GM18517 (cell line): ENCODE data around the gene ZC3H18.

Source experiments
- ATAC-seq: cut with Tn5 transposase; IDR thresholded peaks from one replicate; pipeline ENCODE4 v1.9.1; 2021; ENCODE audit warnings: mild to moderate bottlenecking, moderate library complexity; ENCODE audit not compliant: unreplicated experiment

The ZC3H18 gene

DNA sequence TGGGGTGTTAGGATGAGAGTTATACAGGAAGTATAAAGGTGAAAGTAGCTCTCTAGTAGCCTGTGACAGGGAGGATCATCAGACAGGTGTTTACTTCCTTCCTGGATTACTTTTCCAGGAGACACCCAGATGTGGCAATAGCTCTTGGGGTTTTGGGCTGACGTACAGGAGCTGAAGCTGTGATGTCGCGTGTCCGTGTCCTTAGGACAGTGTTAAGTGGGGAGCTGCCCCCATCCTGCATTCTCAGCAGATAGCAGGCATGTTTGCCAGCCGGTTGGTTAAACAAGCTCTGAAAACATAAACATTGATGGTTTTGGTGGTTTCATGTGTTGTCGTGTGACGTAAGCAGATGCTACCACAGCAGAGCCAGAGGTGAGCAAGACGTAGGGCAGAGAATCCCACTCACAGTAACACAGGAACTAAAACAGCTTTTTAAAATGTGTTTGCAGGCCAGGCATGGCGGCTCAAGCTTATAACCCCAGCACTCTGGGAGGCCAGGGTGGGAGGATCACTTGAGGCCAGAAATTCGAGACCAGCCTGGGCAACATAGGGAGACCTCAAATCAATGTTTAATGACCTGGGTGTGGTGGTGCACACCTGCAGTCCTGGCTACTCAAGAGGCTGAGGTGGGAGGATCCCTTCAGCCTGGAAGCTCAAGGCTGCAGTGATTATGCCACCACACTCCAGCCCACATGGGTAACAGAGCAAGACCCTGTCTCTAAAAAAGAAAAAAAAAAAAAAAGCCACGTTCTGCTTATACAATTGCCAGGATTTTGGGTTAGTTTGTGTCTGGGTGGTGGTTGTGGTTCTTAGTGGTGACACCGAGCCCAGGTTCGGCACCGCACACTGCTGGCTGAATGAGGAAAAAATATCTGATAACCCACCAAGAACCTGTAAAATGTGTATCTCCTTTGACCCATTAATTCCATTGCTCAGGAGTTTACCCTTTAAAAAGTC lies 49.9 kb downstream of the ZC3H18 start:
- ATAC-seq: no peak

DNA sequence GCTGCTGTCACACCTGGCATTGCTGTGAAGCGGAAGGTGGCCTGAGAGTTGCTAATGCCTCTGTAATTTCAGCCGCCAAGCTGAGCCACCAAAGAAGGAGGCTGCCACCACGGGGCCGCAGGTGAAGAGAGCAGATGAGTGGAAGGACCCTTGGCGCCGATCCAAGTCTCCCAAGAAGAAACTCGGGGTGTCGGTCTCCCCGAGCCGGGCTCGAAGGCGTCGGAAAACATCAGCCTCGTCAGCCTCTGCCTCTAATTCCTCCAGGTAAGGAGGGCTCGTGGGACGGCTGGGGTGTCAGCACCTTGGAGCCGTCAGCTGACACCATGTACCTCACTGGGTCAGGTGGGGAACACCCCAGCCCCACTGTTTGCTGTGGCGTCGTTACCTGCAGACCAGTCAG lies 51.9 kb downstream of the ZC3H18 start:
- ATAC-seq: no peak

DNA sequence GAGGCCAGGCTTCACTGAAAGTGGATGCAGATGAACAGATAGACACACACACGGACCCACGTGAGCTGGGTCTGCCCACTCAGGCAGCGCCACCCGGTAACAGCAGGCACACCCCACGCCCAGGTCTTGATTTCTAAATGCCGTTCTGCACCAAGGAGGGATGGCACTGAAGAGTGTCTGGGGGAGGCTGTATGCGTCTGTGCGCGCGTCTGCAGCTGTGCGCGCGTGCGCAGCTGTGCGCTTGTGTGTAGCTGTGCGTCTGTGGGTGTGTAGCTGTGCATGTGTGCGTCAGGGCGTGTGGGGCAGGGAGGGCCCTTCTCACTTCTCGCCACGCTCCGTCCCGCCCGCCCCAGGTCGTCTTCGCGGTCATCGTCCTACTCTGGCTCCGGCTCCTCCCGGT lies 52.7 kb downstream of the ZC3H18 start:
- no peak for ATAC-seq

DNA sequence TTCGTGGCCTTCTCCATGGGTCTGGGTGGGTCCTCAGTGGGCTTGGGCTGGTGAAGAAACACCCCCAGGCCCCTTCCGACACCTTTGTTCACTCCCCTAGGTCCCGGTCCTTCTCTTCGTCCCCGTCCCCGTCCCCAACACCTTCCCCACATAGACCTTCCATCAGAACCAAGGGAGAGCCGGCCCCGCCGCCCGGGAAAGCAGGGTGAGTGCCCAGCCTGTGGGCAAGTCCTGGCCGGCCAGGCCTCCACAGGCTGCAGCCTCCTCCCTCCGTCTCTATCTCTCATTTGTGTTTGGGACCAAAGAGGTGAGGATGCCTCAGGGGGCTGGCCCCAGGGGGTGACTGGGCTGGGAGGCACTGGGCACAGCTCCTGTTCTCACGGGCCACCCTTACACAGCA lies 53.7 kb downstream of the ZC3H18 start:
- ATAC-seq: no peak

DNA sequence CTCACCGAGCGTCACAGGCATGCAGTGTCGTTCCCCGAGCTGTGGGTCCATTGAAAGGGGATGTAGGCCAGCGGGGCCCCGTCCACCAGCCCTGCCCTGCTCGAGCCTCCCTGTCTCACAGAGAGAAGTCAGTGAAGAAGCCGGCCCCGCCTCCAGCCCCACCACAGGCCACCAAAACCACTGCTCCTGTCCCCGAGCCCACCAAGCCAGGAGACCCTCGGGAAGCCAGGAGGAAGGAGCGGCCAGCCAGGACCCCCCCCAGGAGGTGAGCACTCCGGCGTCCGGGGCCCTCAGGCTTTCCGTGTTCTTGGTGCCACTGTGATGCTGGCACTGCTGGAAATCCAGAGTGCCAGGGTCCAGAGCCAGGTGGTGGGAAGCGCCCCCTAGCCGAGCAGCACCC lies 54.3 kb downstream of the ZC3H18 start:
- no peak for ATAC-seq

DNA sequence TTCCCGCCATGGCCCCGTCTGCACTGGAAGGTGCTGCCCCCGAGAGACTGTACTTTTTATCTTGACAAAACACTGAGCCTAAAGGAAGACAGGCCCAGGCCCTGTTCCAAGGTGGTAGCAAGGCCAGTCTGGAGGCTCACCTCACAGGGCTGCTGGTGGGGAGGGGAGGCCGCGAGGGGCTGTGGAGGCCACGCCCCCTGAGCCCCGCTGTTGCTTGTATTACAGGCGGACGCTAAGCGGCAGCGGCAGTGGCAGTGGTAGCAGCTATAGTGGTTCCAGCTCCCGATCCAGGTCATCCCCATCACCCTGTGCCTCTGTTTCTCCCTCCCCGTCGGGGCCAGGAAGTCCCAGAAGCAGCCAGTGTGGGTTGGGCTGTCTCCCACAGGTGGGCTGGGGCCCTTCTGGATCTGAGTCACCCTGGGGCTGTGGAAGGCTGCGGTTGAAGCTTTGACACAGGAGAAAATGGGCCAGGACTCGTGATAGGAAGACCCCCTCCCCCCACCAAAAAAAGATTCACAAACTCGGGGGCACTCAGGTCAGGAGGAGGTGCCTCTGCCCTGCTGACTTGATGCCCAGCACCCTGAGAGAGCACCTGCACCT lies 54.9 kb downstream of the ZC3H18 start:
- no peak for ATAC-seq

DNA sequence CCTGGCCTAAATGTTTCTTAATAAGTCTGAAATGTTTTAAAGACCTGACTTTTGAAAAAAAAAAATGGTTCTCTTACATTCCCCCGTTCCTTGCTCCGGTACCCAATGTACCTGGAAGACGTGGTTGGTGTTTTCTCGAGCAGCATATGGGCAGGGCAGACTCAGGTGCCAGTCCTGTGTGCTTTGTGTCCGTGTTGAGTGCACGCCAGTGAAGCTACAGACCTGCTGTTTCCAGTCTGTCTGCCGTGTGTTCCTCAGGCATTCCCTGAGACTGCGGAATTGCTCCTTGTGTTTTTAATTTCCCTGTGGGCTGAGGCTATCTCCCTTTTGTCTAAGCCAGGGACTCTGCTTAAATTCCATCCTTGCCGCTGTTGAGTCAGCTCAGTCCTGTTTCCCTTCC lies 56.4 kb downstream of the ZC3H18 start:
- ATAC-seq: no peak

DNA sequence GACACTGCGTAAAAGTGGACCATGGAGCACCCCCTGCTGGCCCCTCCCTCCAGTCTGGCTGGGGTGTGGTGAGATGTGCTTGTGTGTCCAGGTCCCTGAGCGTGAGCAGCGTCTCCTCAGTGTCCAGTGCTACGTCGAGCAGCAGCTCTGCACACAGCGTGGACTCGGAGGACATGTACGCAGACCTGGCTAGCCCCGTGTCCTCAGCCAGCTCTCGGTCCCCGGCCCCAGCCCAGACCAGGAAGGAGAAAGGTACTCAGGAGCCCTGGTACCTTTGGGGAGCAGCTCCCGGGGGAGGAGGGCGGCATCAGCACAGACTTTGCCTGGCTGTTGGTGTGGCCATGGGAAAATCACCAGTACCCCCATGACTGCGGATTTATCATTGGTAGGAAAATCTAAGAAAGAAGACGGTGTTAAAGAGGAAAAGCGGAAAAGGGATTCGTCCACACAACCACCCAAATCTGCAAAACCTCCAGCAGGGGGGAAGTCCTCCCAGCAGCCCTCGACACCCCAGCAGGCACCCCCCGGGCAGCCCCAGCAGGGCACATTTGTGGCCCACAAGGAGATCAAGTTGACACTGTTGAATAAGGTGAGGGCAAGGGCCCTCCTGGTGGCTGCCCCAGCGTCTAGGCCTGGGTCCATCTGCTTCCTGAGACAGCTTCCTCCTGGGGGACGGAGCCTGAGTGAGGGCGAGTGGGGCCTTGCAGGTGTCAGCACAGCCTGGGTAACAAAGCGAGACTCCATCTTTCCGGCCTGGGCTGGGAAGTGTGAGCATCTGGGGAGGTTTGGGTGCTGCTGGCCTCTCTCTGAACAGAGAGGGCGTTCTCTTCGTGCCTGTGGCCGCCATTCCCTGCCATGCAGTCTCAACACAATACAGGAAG lies 57.6 kb downstream of the ZC3H18 start:
- no peak for ATAC-seq

DNA sequence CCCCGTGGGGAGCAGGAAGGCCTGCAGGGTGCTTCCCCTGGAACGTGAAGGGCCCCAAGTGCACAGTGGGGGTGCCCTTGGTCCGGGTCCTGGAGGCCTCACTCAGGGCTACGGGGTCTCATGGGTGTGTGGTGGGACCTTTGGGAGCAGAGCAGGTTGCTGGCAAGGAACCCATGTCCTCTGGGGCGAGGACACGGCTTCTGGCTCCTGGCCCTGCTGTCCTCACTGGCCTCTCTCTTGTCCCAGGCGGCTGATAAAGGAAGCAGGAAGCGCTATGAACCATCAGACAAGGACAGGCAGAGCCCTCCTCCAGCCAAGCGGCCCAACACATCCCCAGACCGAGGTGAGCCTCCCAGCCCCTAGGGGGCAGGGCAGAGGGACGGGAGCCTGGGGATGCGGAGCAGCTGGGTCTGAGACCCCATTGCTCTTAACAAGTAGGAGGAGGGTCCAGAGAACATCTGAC lies 58.3 kb downstream of the ZC3H18 start:
- ATAC-seq: no peak

DNA sequence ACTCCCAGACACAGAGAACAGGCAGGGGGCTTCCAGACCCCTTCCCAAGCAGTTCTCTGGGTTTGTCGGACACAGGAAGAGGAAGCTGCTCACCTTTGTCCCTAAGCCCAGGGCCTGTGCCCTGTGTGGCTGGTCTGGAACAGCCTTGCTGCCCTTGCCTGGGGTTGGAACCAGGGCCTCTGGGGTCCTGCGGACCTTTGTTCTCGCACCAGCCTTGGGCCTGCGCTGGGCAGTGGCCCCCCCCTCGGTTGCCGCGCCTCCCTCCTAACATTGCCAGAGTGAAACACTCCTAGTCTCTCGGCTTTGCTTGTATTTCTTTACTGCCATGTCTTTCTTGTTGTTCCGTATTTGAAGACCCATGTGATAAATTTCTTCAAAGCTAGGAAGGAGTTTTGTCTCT lies 59.6 kb downstream of the ZC3H18 start:
- no peak for ATAC-seq

DNA sequence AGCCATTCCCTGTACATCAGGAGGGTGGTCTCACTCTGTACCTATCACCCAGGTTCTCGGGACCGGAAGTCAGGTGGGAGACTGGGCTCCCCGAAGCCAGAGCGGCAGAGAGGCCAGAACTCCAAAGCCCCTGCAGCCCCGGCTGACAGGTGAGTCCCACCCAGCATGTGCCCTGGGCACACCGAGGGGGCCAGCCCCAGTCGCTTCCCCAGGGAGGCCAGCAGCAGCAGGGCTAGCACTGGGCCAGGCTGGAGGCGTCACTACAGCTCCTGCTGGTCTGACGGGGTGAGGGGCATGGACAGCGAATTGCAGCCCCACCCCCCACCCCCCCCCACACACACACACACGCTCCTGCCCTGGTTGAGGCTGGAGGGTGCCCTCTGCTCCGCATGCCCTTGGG lies 60.2 kb downstream of the ZC3H18 start:
- ATAC-seq: no peak

DNA sequence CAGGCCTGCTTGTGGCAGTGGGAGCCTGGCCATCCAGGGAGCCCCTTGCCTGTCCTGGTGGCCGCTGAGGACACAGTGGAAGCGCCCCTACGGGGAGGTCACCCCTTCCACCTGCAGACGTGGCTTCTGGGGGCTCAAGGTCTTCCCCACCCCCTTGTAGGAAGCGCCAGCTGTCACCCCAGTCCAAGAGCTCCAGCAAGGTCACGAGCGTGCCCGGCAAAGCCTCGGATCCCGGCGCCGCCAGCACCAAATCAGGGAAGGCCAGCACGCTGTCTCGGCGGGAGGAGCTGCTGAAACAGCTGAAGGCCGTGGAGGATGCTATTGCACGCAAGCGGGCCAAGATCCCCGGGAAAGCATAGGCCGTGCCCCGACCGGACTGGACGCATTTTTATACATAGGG lies 60.7 kb downstream of the ZC3H18 start:
- ATAC-seq: no peak

DNA sequence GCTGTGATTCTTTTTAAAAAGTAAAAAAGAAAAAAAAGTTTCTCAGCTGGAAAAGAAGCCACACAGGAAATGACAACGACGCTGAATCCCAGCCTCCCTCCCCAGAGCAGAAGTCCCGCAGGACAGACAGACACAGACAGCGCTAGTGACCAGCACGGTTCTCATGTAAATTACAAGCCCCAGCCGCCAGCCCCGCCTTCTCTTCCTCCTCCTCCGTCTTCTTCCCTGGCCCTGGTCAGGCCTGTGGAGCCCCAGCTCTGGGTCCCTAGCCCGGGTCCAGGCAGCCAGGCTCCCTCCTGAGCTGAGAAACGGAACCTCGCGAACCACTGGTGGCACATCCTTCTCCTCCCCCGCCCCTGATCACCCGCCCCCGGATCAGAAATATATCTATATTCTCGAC lies 61.2 kb downstream of the ZC3H18 start:
- no peak for ATAC-seq

DNA sequence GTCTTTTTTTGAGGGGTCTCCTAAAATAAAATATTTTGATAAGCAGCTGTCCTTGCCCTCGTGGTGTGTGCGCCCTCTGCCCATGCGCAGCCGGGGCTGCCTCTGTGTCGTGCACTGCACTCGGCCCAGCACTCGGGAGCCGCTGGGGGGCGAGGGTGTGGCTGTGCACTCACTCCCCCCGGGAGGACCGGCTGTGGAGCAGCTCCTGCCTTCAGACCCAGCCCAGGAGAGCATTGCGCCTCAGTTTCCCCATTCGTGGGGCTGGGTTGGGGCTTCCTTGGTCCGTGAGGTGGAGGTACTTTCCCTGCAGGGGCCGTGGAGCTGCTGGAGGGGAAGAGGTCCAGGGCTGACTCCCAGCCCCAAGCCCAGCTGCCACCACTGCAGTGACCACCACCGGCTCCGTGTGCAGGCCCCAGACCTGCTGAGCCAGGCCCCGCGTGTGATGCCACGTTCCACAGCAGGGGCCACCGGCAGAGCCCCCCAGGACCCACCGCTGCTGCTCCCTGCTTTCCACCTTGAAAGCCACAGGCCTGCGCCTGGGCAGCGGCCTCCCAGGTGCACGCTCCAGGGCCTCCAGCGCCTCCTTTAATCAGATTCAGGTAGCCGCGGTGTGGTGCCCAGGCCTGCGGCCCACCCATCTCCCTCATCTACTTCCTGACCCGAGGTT lies 61.9 kb downstream of the ZC3H18 start:
- ATAC-seq: no peak

DNA sequence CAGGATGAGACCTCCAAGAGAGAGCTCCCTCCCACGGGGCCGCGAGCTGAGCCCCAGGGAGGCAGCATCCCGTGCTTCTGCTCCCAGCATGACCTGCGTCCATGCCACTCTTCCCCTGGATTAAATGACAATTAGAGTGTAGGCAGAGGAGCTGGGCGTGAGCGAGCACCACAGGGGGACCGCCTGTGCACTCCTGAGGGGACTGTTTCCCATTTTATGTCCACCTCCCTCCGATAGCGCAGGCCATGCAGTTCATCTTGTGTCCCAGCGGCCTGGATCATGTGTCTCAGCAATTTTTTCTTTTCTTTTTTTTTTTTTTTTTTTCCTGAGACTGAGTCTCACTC lies 62.4 kb downstream of the ZC3H18 start:
- no peak for ATAC-seq

DNA sequence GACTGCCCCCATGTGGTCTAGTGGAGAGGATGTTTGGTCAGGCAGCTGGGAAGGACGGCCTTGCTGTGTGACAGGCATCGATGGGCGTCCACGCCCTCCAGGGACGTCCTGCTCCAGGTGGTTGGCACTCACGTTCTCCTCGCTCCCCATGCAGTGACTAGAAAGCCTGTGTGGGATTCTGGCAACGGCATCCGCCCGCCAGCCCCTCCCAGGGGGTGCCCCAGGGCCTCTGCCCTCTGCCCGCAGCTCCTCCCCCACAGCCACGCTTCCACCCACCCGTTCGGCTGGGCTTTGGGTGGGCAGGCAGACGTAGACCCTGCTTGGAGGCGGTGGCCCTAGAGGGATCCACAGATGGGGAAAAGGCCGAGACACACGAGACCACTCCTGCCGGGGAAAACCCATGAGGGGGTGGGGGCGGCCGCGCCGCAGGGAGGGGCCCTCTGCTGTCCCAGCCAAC lies 63.5 kb downstream of the ZC3H18 start:
- peak; percentile 37 for ATAC-seq

DNA sequence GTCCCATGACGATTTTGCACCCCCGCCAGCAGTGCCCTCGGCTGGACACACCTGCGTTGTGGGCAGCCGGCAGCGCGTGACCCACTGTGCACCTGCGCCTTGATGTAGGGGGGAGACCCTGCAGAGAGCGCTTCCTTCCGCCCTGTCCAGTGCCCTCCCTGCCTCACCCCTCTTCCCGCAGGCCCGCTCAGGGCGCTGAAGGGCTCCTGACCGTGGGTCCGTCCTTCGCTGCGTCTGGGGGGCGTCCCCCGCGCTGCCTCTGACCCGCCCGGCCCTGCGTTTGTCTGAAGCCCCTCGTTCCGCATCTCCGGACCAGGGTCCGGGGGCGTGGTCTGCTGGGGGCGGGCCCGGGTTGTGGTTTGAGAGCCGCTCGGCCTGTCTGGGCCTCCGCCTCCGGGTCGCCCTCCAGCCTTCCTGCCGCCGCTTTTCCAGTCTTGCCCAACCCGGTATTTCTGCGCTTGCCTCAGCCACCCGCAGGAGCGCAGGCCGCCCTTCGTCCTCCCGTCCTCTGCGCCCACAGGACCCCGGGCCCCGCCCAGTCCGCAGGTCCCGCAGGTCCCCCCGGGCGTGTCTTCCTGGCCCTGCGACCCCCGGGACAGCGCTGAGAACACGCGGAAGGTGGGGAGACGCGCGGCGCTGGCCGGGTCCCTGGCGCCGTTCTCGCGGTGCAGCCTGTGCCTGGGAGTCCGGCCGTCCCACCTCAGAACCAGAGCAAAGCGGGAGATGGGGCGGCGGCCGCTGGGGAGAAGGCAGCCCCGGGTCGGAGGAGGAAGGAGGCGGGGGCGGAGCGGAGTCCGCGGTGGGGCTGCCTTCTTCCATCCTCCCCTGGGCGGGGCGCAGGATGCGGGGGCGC lies 64.2 kb downstream of the ZC3H18 start:
- ATAC-seq: peak; percentile 58

DNA sequence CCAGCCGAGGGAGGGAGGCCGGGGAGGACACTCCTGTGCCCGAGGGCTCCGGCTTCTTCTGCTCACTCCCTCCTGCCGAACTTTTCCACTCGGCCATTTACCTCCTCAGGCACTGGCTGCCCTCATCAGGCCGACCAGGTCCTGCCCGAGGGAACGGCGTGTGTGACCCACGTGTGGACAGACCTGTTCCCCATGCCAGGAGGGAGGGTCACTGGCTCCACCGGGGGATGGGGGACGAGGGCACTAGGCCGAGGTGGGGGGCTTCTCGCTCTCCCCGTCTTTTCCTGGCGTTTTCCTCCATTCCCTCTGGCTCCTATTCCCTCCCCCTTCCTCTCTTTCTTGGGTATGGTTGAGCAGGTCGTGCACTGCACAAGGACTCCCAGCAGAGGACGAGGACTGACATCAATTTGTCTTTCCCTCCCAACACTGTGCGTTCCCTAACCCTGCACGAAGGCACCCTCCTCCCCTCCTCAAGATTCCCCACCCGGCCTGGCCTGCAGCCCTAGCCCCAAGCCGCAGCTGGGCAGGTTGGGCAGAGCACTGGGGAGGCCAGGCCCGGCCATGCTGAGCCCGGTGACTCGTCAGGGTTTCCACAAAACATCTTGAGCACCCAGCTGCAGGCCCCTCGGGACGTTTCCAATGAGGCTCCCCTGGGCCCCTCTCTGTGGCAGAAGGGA lies 64.9 kb downstream of the ZC3H18 start:
- ATAC-seq: no peak

DNA sequence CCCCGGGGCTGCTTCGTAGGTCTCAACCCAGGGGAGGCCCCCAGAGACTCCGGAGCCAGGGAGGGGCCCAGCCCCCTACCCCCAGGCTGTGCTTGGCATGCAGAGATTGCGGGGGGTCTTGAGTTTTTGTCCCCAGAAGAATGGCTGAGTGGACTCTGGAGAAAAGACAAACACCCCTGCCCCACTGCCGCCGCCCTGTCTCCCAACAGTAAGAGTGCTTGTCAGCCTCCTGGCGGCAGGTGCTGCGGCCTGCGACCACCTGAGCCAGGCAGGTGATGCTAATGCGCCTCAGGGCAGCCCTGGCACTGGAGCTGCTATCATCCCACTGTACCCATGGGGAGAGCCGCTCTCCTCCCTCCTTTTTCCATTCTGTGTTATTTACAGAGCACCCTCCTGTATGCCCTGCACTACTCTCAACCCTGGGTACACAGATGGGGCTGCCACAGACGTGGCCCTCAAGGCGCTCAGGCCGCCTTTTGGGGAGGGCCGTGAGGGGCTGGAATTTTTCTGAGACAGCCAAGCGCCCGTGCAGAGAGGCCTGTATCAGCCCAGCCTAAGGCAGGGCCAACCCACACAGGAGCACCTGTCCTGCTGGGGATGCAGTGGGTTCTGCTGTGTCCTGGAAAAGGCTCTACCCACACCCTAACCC lies 65.6 kb downstream of the ZC3H18 start:
- no peak for ATAC-seq
